HepG2 (cell line): ENCODE measurements around the gene RBM14. TPM values are rescaled to one million over a fixed set of nuclear protein-coding genes. Genes with fewer than 3 reads are reported as not detected.

ENCODE experiments used
- CEBPZ ChIP-seq: IDR thresholded peaks from 2 replicates; pipeline ENCODE4 v1.6.1; 2012; ENCODE audit warnings: low read length, improper control_type of control experiment
- CREM ChIP-seq, 2 experiments: sonication (generic) in 1 of 2; formaldehyde crosslinking in 1 of 2; IDR thresholded peaks; 2 replicates each; pipeline versions ENCODE4 v1.4.0 to v1.6.1; 2016 to 2020; ENCODE audit warnings: antibody characterized with exemption in 1 of 2, mild to moderate bottlenecking in 1 of 2, missing genetic modification reagents in 1 of 2
- HOXA5 ChIP-seq: sonication (generic); formaldehyde crosslinking; IDR thresholded peaks from 2 replicates; pipeline ENCODE4 v1.4.0; 2020; ENCODE audit warnings: missing genetic modification reagents
- PHF5A ChIP-seq: IDR thresholded peaks from one replicate; pipeline ENCODE4 v1.6.1; 2018; ENCODE audit warnings: low read depth, missing genetic modification reagents; ENCODE audit not compliant: unreplicated experiment
- PRDM10 ChIP-seq: sonication (generic); formaldehyde crosslinking; IDR thresholded peaks from 2 replicates; pipeline ENCODE4 v1.4.0; 2020; ENCODE audit warnings: low read depth, missing genetic modification reagents
- ZHX2 ChIP-seq, 2 experiments: sonication (generic) in 1 of 2; formaldehyde crosslinking in 1 of 2; IDR thresholded peaks; 2 replicates each; pipeline versions ENCODE4 v1.6.1 to v1.9.0; 2014 to 2022; ENCODE audit warnings: antibody characterized with exemption in 1 of 2, borderline replicate concordance in 1 of 2, inconsistent platforms in 1 of 2, low read depth in 1 of 2, missing genetic modification reagents in 1 of 2
- ZNF547 ChIP-seq: sonication (generic); formaldehyde crosslinking; IDR thresholded peaks from 2 replicates; pipeline ENCODE4 v1.5.1; 2020; ENCODE audit warnings: mild to moderate bottlenecking, missing genetic modification reagents
- ZNF619 ChIP-seq: sonication (generic); formaldehyde crosslinking; IDR thresholded peaks from 2 replicates; pipeline ENCODE4 v1.4.0; 2020; ENCODE audit warnings: mild to moderate bottlenecking, missing genetic modification reagents
- ZNF710 ChIP-seq: sonication (generic); formaldehyde crosslinking; IDR thresholded peaks from 2 replicates; pipeline ENCODE4 v1.5.0; 2020; ENCODE audit warnings: mild to moderate bottlenecking, missing genetic modification reagents, borderline replicate concordance
- ZNF878 ChIP-seq: sonication (generic); formaldehyde crosslinking; IDR thresholded peaks from 2 replicates; pipeline ENCODE4 v1.8.1; 2023; ENCODE audit warnings: mild to moderate bottlenecking, missing genetic modification reagents, moderate library complexity
- polyA plus RNA-seq, 8 experiments: library from polyadenylated mRNA; depleted of rRNA in 3 of 8; stranded (reverse) in 7 of 8; unstranded in 1 of 8; fragments of >200 nt; fragmentation: Illumina TruSeq in 4 of 8; extraction: Trizol in 4 of 8; gene quantifications; 2 replicates each; pipeline versions ENCODE4 v1.2.1 to v1.2.3, GENCODE V29; 2011 to 2016; ENCODE audit warnings: low read depth in 4 of 8, missing spikeins in 1 of 8, mixed read lengths in 1 of 8; ENCODE audit not compliant: insufficient read depth in 1 of 8
- total RNA-seq, 5 experiments: library from RNA; depleted of rRNA; stranded (reverse); fragments of >200 nt; fragmentation: Illumina TruSeq; extraction: Trizol; gene quantifications; 2 replicates each; pipeline ENCODE4 v1.2.3, GENCODE V29; 2016; ENCODE audit warnings: low read depth in 1 of 5

RBM14 gene
- total and polyA plus RNA-seq, 2 of the 13 experiments (the other 11 are each of a cell fraction or from before 2014, with no cell fraction given), result 12.7 to 44.1 TPM

- TF ChIP-seq CEBPZ (no peak), PRDM10 (CRISPR knock-in tag) (peak; percentile 33; the same call in 1 of the 2 replicates), ZNF878 (CRISPR knock-in tag) (peak; percentile 79; the same call in 1 of the 2 replicates), ZNF619 (CRISPR knock-in tag) (no peak; the same call in 1 of the 2 replicates), HOXA5 (CRISPR knock-in tag) (peak; percentile 81; the same call in 1 of the 2 replicates), ZNF547 (CRISPR knock-in tag) (no peak; the same call in 1 of the 2 replicates), ZNF710 (CRISPR knock-in tag) (peak; percentile 29; the same call in 1 of the 2 replicates), CREM (IDR thresholded peaks at IDR 0.05) (peak; percentile 68), CREM (CRISPR knock-in tag; IDR thresholded peaks at IDR 0.05) (no peak), ZHX2 (IDR thresholded peaks at IDR 0.05; ENCODE audit: low read depth) (peak; percentile 94), ZHX2 (CRISPR knock-in tag; IDR thresholded peaks at IDR 0.05; ENCODE audit: borderline replicate concordance) (no peak), PHF5A (CRISPR knock-in tag) (peak; percentile 25)
Measured at GRCh38 chr11:66638177-66639065, 22.0 kb downstream of the RBM14 start, which contains the start of gene RBM4 (continued).
